H1 (cell line): ENCODE measurements around the gene COL12A1.

Experiments
- POLR2A ChIP-seq, 2 experiments: IDR thresholded peaks; 1 replicate in 1 of 2; 2 replicates in 1 of 2; pipeline ENCODE4 v1.6.1; 2011; ENCODE audit warnings: low read depth in 2 of 2, low read length in 2 of 2, mild to moderate bottlenecking in 2 of 2; ENCODE audit errors: control extremely low read depth in 1 of 2
- POLR2AphosphoS5 ChIP-seq: IDR thresholded peaks from 2 replicates; pipeline ENCODE4 v1.6.1; 2011; ENCODE audit warnings: low read depth, low read length
- RFX5 ChIP-seq: IDR thresholded peaks from 2 replicates; pipeline ENCODE4 v1.6.1; 2011; ENCODE audit warnings: low read depth, low read length, improper control_type of control experiment, borderline replicate concordance

DNA sequence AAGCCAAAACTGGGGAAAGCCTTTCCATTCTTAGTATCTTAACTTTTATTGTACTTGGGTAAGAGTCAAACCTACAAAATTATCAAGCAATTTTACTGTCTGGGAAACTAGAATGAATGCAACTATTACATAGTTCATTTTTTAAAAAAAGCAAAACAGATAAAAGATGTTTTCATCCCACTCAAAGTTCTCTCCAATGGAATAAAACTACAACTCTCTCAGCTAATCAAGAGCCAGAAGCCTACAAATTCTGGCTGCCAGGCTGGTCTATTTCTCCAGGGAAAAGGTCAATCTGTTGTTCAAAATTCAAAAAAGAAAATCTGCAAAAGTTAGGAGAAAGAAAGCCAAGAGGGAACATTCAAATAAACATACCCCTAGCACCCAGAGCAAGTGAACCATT, 56.2 kb downstream of the COL12A1 start:
- TF ChIP-seq POLR2AphosphoS5 (no peak), RFX5 (no peak), POLR2A (IDR thresholded peaks at IDR 0.05; ENCODE audit: control extremely low read depth in 1 of 2, low read depth in 2 of 2, low read length in 2 of 2) (no peak)
